ENCODE results near the gene CUX1. TPM values are rescaled to one million over a fixed set of nuclear protein-coding genes. Genes with fewer than 3 reads are reported as not detected.

Gene CUX1
- total RNA-seq, 2 donors from 2014 or later: 122 to 131 TPM

GRCh38 chr7:102258749-102259107 is 441.3 kb downstream of the CUX1 start:
- DNase-seq (no peak), ATAC-seq (no peak)
- intact Hi-C loops (cut with DNase I, micrococcal nuclease): no loop called here

- intact Hi-C loops (cut with DNase I, micrococcal nuclease): no loop called here
- DNase-seq: no peak
- no peak for ATAC-seq
Observed at GRCh38 chr7:102260856-102261255, 443.4 kb downstream of the CUX1 start.

- no peak for DNase-seq
- intact Hi-C loops (cut with DNase I, micrococcal nuclease): no loop called here
- no peak for ATAC-seq
Observed at GRCh38 chr7:102261451-102261850, 444.0 kb downstream of the CUX1 start.

- DNase-seq (no peak), ATAC-seq (no peak)
- intact Hi-C loops (cut with DNase I, micrococcal nuclease): no loop called here
Observed at GRCh38 chr7:102262546-102262945, 445.1 kb downstream of the CUX1 start.

GRCh38 chr7:102264367-102264891 is 447.0 kb downstream of the CUX1 start:
- intact Hi-C loops (cut with DNase I, micrococcal nuclease): no loop called here
- DNase-seq (no peak), ATAC-seq (no peak)

- DNase-seq (no peak), ATAC-seq (no peak)
- intact Hi-C loops (cut with DNase I, micrococcal nuclease): no loop called here
Observed at GRCh38 chr7:102266541-102266940, 449.1 kb downstream of the CUX1 start.

GRCh38 chr7:102268635-102269034 is 451.2 kb downstream of the CUX1 start:
- no peak for ATAC-seq
- intact Hi-C loops (cut with DNase I, micrococcal nuclease): no loop called here
- DNase-seq: no peak

GRCh38 chr7:102270178-102270887 is 452.9 kb downstream of the CUX1 start:
- no peak for ATAC-seq
- DNase-seq: no peak
- intact Hi-C loops (cut with DNase I, micrococcal nuclease): loop anchor here (5.0 to 10.0 kb wide), 2 partner anchors 726 to 728 kb away; no protein-coding TSS in a partner anchor

GRCh38 chr7:102271158-102271798 is 453.9 kb downstream of the CUX1 start:
- intact Hi-C loops (cut with DNase I, micrococcal nuclease): loop anchor here (5.0 to 10.0 kb wide), 2 partner anchors 726 to 729 kb away; no protein-coding TSS in a partner anchor
- ATAC-seq (no peak), DNase-seq (no peak)

GRCh38 chr7:102272075-102272916 is 454.9 kb downstream of the CUX1 start:
- intact Hi-C loops (cut with DNase I, micrococcal nuclease): loop anchor here (5.0 to 10.0 kb wide), 2 partner anchors 727 to 730 kb away; no protein-coding TSS in a partner anchor
- DNase-seq (peak; percentile 67 to 88), ATAC-seq (peak; percentile 66)

GRCh38 chr7:102272917-102273748 is 455.7 kb downstream of the CUX1 start:
- no peak for ATAC-seq
- intact Hi-C loops (cut with DNase I, micrococcal nuclease): loop anchor here (5.0 to 10.0 kb wide), 2 partner anchors 728 to 731 kb away; no protein-coding TSS in a partner anchor
- DNase-seq: no peak

- peak; percentile 74 to 92 for DNase-seq
- peak; percentile 93 for ATAC-seq
- intact Hi-C loops (cut with DNase I, micrococcal nuclease): loop anchor here (5.0 to 10.0 kb wide), 2 partner anchors 729 to 732 kb away; no protein-coding TSS in a partner anchor
Observed at GRCh38 chr7:102273749-102274712, 456.6 kb downstream of the CUX1 start.

- intact Hi-C loops (cut with DNase I, micrococcal nuclease): loop anchor here in 1 of 2 donors (10.0 kb wide), 1 partner anchor 730 kb away; no protein-coding TSS in a partner anchor
- no peak for ATAC-seq
Observed at GRCh38 chr7:102275123-102275703, 457.8 kb downstream of the CUX1 start.

GRCh38 chr7:102277901-102278300 is 460.5 kb downstream of the CUX1 start:
- no peak for ATAC-seq
- DNase-seq: no peak
- intact Hi-C loops (cut with DNase I, micrococcal nuclease): loop anchor here in 1 of 2 donors (10.0 kb wide), 1 partner anchor 733 kb away; no protein-coding TSS in a partner anchor

More at GRCh38 chr7:102275123-102275703, 457.8 kb downstream of the CUX1 start:
- no peak for DNase-seq

GRCh38 chr7:102279537-102280400 is 462.3 kb downstream of the CUX1 start:
- intact Hi-C loops (cut with DNase I, micrococcal nuclease): loop anchor here (5.0 to 10.0 kb wide), 2 partner anchors 113 to 735 kb away; no protein-coding TSS in a partner anchor
- peak in 1 of 2 donors; percentile 58 for DNase-seq
- peak; percentile 75 for ATAC-seq
